Mammary epithelial cell (primary cell): ENCODE data around the gene CFTR.

Source experiments
- EZH2 ChIP-seq: IDR thresholded peaks from 2 replicates; pipeline ENCODE4 v1.6.1; 2012; ENCODE audit warnings: low read length, inconsistent platforms, borderline replicate concordance
- TF ChIP-seq, protein P1 (sequence below), 2 donors: IDR thresholded peaks in 1 of 2; conservative IDR thresholded peaks in 1 of 2; 2 replicates each; pipeline ENCODE4 v1.5.1; 2011 to 2012; ENCODE audit warnings: inconsistent platforms in 2 of 2, low read length in 2 of 2, mild to moderate bottlenecking in 2 of 2, control low read depth in 1 of 2, low read depth in 1 of 2; ENCODE audit not compliant: insufficient read depth in 1 of 2; ENCODE audit errors: extremely low read depth in 1 of 2

DNA sequence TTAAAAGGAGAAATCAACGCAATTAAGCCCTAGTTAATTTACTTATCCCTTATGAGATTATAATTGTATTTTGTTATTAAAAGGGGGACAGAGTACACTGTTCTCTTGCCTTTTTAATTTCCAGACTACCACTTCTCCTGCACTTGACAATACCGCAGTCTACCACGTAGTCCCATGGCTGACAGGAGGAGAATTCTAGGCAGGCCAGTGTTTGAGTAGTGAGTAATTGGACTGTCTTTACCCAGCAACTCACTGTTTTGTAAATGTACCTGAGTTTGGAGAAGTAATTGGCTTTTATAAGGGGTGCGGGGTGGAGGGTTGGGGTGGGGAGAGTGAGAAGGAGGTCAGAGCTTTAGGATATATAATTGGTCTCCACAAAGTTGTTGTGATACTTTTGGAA, 85.4 kb downstream of the CFTR start:
- TF ChIP-seq, protein P1, sequence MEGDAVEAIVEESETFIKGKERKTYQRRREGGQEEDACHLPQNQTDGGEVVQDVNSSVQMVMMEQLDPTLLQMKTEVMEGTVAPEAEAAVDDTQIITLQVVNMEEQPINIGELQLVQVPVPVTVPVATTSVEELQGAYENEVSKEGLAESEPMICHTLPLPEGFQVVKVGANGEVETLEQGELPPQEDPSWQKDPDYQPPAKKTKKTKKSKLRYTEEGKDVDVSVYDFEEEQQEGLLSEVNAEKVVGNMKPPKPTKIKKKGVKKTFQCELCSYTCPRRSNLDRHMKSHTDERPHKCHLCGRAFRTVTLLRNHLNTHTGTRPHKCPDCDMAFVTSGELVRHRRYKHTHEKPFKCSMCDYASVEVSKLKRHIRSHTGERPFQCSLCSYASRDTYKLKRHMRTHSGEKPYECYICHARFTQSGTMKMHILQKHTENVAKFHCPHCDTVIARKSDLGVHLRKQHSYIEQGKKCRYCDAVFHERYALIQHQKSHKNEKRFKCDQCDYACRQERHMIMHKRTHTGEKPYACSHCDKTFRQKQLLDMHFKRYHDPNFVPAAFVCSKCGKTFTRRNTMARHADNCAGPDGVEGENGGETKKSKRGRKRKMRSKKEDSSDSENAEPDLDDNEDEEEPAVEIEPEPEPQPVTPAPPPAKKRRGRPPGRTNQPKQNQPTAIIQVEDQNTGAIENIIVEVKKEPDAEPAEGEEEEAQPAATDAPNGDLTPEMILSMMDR (conservative IDR thresholded peaks at IDR 0.05 in 1 of 2, IDR thresholded peaks at IDR 0.05 in 1 of 2; ENCODE audit: extremely low read depth in 1 of 2, insufficient read depth in 1 of 2, low read depth in 1 of 2, low read length in 2 of 2): no peak
- no peak for TF ChIP-seq EZH2
